SH-SY5Y (cell line): ENCODE measurements around the gene CHRNA9.

Experiments used
- GATA2 ChIP-seq: IDR thresholded peaks from 2 replicates; pipeline ENCODE4 v1.6.1; 2011; ENCODE audit warnings: mild to moderate bottlenecking, low read depth, low read length
- GATA3 ChIP-seq: IDR thresholded peaks from 2 replicates; pipeline ENCODE4 v1.6.1; 2011; ENCODE audit warnings: low read depth, mild to moderate bottlenecking, low read length, moderate library complexity

Gene CHRNA9

GRCh38 chr4:40306226-40306625 lies 28.9 kb upstream of the CHRNA9 start:
- TF ChIP-seq GATA3 (no peak), GATA2 (no peak)

DNA sequence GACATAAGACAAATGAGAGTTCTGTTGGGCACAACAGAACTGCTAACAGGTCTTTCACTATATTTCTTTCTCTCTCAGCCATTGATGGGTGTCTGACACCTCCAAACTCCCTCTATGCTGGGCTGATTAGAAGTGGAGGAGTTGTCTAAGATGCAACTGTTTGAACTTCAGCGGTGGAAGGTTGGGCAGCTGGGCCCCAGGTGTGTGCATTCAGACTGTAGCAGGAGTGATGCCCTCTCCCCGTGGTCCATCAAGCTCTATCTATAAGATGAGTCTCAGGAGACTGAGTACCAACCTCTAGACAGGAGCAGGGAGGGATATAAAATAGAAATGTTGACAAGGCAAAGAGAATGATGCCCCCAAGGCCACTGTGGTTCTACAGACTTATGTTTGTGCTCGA lies 28.2 kb upstream of the CHRNA9 start:
- TF ChIP-seq GATA3 = no peak
- TF ChIP-seq GATA2 = no peak

GRCh38 chr4:40307627-40308497 lies 27.3 kb upstream of the CHRNA9 start:
- TF ChIP-seq GATA3 (no peak), GATA2 (no peak)

GRCh38 chr4:40308528-40309122 lies 26.5 kb upstream of the CHRNA9 start:
- no peak for TF ChIP-seq GATA3
- TF ChIP-seq GATA2 = no peak

GRCh38 chr4:40309250-40309774 lies 25.8 kb upstream of the CHRNA9 start:
- no peak for TF ChIP-seq GATA2
- TF ChIP-seq GATA3 = no peak

- TF ChIP-seq GATA2 (no peak), GATA3 (no peak)
Observed at GRCh38 chr4:40310225-40310624, 24.9 kb upstream of the CHRNA9 start.

DNA sequence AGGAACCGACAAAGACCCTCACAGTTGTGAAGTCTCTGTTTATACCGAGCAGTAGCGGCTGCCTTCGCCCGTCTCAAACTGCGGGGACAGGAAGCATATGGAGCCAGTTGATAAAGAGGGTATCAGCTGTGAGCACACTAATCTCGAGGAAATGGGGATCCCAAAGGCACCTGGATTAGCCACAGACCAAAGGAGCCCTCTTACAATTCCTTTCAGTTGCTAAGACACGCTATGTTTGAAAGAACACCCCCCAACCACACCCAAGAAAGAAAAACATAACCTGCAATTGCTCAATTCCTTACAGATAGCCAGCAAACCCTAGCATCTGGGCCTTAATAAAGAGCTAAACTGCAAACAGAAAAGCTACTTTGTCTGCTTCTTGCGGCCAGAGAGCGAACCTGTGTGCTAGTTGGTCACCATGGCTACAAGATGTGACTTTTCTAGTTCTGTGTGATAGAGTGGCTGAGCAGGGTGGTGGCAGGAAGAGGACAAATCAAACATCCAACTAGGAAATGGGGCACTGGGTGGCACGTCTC lies 23.3 kb upstream of the CHRNA9 start:
- TF ChIP-seq GATA3 (no peak), GATA2 (no peak)

DNA sequence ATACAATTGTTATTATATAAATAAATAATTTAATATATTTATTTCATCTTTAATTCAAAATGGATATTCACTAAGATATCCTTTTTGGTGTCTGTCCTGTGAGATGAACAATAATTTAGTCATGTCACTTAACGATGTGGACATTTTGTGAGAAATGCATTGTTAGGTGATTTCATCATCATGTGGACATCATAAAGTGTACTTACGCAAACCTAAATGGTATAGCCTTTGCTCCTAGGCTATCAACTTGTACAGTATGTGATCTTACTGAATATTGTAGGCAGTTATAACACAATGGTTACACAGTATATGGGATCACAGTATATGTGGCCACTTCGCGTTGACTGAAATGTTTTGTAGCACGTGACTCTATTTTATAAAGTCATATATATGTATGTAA lies 20.2 kb upstream of the CHRNA9 start:
- no peak for TF ChIP-seq GATA2
- TF ChIP-seq GATA3 = no peak

- no peak for TF ChIP-seq GATA3
- TF ChIP-seq GATA2 = no peak
Observed at GRCh38 chr4:40316333-40316781, 18.8 kb upstream of the CHRNA9 start.

- no peak for TF ChIP-seq GATA2
Observed at GRCh38 chr4:40316782-40317635, 18.1 kb upstream of the CHRNA9 start.

DNA sequence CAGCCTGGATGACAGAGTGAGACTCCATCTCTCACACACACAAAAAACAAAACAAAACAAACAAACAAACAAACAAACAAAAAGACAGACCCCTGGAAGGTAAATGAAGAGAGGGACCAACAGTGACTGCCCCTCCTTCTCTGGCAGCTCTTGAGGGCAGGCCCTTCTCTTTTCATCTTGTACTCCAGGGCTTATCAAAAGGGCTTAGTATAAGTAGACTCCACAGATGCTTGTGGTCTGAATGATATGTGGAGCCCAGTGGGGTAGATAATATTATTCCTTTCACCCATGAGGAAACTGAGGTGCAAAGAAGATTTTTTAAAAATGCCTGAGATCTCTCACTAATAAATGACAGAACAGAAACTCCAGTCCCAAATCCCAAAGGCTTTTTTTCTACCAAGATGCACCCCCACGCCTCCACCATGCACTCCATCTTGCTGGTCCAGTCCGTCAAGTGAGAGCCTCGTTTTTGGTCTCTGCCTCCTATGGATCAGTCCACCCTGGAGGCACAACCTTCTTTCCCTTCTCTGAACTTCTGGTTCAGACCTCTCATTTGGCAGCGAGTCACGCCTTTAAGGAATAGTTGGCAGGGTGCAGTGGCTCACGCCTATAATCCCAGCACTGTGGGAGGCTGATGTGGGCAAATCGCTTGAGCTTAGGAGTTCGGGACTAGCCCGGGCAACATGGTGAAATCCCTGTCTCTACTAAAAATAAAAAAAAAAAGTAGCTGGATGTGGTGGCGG lies 17.0 kb upstream of the CHRNA9 start:
- no peak for TF ChIP-seq GATA2
- no peak for TF ChIP-seq GATA3

- TF ChIP-seq GATA3 (no peak), GATA2 (no peak)
Observed at GRCh38 chr4:40321574-40322275, 13.4 kb upstream of the CHRNA9 start.

DNA sequence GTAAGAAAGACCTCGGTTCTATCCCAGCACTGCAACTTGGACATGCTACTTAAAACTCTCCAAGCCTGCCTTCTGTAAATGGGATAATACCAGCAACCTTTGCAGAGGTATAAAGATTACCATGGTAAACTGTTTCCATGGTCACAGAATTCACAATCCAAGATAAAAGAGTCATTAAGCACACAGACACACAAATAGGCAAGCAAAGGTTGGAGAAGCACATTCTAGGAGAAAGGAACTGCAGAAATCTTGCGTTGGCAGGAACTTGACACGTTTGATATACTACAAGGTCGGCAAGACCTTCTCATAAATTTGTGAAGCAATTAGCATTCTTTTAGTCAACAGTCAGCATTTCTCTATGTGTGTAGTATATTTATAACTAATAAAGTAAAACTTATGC lies 12.3 kb upstream of the CHRNA9 start:
- TF ChIP-seq GATA3 (no peak), GATA2 (no peak)
